Thoracic aorta (tissue), 2 donors: ENCODE measurements around the gene PET100. TPM values are rescaled to one million over a fixed set of nuclear protein-coding genes. Genes with fewer than 3 reads are reported as not detected.

Experiments
- ATAC-seq: fragments of 150-250 bp; one replicate; pipeline ENCODE4 v1.8.0; 2017; ENCODE audit warnings: low read depth; ENCODE audit not compliant: insufficient number of reproducible peaks, low FRiP score
- DNase-seq: peaks from one replicate; pipeline ENCODE4 v3.0.0-alpha.2; 2020; ENCODE audit warnings: low spot score
- H3K27ac ChIP-seq, 2 donors: fragments of 200-600 bp; sonication (generic); 1 replicate in 1 of 2; 2 replicates in 1 of 2; pipeline ENCODE4 v1.5.1; 2016; ENCODE audit warnings: mild to moderate bottlenecking in 2 of 2, moderate library complexity in 2 of 2
- H3K27me3 ChIP-seq: fragments of 200-600 bp; sonication (generic); replicated peaks from 2 replicates; pipeline ENCODE4 v1.6.0; 2016; ENCODE audit warnings: mild to moderate bottlenecking; ENCODE audit not compliant: insufficient read depth
- H3K36me3 ChIP-seq: fragments of 200-600 bp; sonication (generic); one replicate; pipeline ENCODE4 v1.5.1; 2016
- H3K4me1 ChIP-seq, 2 donors: fragments of 200-600 bp; sonication (generic); 1 replicate in 1 of 2; 2 replicates in 1 of 2; pipeline versions ENCODE4 v1.5.1 to v1.6.0; 2016; ENCODE audit warnings: low read depth in 2 of 2, mild to moderate bottlenecking in 1 of 2; ENCODE audit not compliant: control insufficient read depth in 1 of 2
- H3K4me3 ChIP-seq: fragments of 200-600 bp; sonication (generic); 2 replicates; pipeline ENCODE4 v1.5.1; 2016; ENCODE audit warnings: mild to moderate bottlenecking
- H3K9me3 ChIP-seq: fragments of 200-600 bp; sonication (generic); 2 replicates; pipeline ENCODE4 v1.5.1; 2016
- CTCF ChIP-seq: fragments of 200-600 bp; sonication (generic); IDR thresholded peaks from one replicate; pipeline ENCODE4 v1.5.1; 2019; ENCODE audit warnings: antibody characterized with exemption
- total RNA-seq, 2 donors: library from RNA; depleted of rRNA; stranded (reverse); fragments of >200 nt; gene quantifications; one replicate each; pipeline versions ENCODE4 v1.1.0 to v1.2.3, GENCODE V29; 2016

Gene PET100
- total RNA-seq, 2 donors from 2014 or later = 4.5 to 11.9 TPM

GRCh38 chr19:7645163-7645562 lies 15.6 kb downstream of the PET100 start:
- ATAC-seq = no peak
- no peak for TF ChIP-seq CTCF
- DNase-seq = no peak
- H3K4me3 ChIP-seq = no peak overlapping the region
- H3K36me3 ChIP-seq = no peaks in the 10 kb centered on the region
- H3K4me1 ChIP-seq = no peaks in the 10 kb centered on the region
- no peak overlapping the region for H3K27ac ChIP-seq
- no peaks in the 10 kb centered on the region for H3K9me3 ChIP-seq
- no peaks in the 10 kb centered on the region for H3K27me3 ChIP-seq

DNA sequence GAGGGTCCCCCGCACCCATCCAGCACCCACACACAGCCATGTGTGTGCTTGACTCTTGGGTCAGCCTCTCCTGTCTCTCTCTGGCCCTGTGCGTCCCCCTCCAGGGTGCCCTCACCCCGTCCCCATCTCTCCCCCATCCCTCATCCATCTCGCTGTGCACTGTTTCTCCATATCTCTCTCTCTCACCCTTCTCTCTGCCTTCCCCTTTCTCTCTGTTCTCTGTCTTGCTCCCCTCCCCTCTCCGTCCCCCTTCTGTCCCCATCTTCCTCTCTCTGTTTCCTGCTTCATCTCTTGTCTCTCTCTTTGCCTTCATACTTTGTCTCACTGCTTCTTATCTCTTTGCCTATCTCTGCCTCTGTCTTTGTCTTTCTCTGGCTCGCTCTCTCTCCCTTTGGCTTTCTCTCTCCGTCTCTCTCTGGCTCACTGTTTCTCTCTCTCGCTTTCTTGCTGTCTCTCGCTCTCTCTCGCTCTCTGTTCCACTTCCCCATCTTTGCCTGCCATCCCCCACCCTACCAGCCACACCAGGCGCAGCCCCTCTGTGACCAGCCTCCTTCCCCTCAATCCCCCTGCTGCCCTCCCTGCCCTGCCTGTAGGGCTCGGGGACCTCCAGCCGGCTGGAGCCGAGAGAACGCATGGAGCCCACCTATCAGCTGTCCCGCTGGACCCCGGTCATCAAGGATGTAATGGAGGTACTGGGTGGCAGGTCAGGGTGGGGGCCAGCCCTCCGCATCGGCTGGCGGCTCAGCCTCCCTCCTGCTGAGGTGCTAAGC lies 16.2 kb downstream of the PET100 start:
- Histone ChIP-seq H3K9me3 (no peaks in the 10 kb centered on the region), H3K4me3 (no peak overlapping the region), H3K36me3 (no peaks in the 10 kb centered on the region), H3K27me3 (no peaks in the 10 kb centered on the region), H3K27ac (no peak overlapping the region), H3K4me1 (no peaks in the 10 kb centered on the region)
- no peak for TF ChIP-seq CTCF
- no peak for DNase-seq
- ATAC-seq = no peak

GRCh38 chr19:7646426-7646700 lies 16.8 kb downstream of the PET100 start:
- Histone ChIP-seq H3K9me3 (no peaks in the 10 kb centered on the region), H3K36me3 (no peaks in the 10 kb centered on the region), H3K27ac (no peak overlapping the region), H3K4me3 (no peak overlapping the region), H3K27me3 (no peaks in the 10 kb centered on the region), H3K4me1 (no peaks in the 10 kb centered on the region)
- no peak for DNase-seq
- ATAC-seq = no peak
- no peak for TF ChIP-seq CTCF

GRCh38 chr19:7647156-7647555 lies 17.6 kb downstream of the PET100 start:
- Histone ChIP-seq H3K36me3 (no peaks in the 10 kb centered on the region), H3K27ac (no peak overlapping the region), H3K27me3 (no peaks in the 10 kb centered on the region), H3K4me1 (peaks cover 0 to 1% of the 10 kb centered on the region in 2 donors), H3K9me3 (no peaks in the 10 kb centered on the region), H3K4me3 (no peak overlapping the region)
- DNase-seq (no peak), ATAC-seq (no peak)
- TF ChIP-seq CTCF = no peak

DNA sequence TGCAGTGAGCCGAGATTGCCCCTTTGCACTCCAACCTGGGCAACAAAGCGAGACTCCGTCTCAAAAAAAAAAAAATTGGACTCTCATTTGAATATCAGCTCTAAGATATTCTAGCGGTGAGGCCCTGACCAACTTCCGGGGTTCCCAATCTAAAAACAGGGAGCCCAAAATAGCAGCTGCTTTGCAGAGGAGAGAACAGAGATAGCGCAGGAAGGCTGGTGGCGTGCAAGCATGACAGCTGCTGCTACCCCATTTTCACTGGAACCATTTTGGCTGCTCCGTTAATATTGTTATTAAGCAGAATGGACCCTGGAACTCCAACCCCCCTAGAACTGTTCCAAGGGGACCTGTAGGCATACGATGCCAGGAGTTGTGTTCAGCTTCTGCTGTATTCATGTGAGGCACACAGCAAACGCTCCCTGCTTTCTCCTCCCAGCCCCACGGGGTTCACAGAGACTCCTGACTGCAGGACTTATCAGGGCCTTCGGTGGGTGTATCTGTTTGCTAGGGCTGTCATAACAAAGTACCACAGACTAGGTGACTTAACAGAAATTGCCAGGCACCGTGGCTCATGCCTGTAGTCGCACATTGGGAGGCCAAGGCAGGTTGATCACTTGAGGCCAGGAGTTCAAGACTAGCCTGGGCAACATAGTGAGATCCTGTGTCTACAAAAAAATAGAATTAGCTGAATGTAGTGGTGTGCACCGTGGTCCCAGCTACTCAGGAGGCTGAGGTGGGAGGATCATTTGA lies 18.8 kb downstream of the PET100 start:
- no peak overlapping the region for H3K4me3 ChIP-seq
- ATAC-seq (no peak), DNase-seq (no peak)
- peaks cover 0 to 5% of the 10 kb centered on the region in 2 donors for H3K4me1 ChIP-seq
- H3K27me3 ChIP-seq = no peaks in the 10 kb centered on the region
- TF ChIP-seq CTCF = no peak
- H3K36me3 ChIP-seq = no peaks in the 10 kb centered on the region
- no peak overlapping the region for H3K27ac ChIP-seq
- H3K9me3 ChIP-seq = no peaks in the 10 kb centered on the region
